Neural cell (in vitro differentiated cells): ENCODE results near the gene PIKFYVE. TPM values are rescaled to one million over a fixed set of nuclear protein-coding genes. Genes with fewer than 3 reads are reported as not detected.

Experiments used
- H2AFZ ChIP-seq: fragments of 200-600, 300-800 bp; sonication (generic), shearing (Covaris generic); 2 replicates; pipeline ENCODE4 v1.6.0; 2014; ENCODE audit warnings: low read depth, mild to moderate bottlenecking, antibody characterized with exemption, low read length, moderate library complexity
- H3F3A ChIP-seq: fragments of 200-600 bp; shearing (Covaris generic); 2 replicates; pipeline ENCODE4 v1.6.1; 2016; ENCODE audit warnings: mild to moderate bottlenecking, moderate library complexity, mixed read lengths, antibody characterized with exemption, low read length; ENCODE audit not compliant: insufficient read depth, poor library complexity, severe bottlenecking
- H3K27ac ChIP-seq: fragments of 200-600, 300-800 bp; sonication (generic), shearing (Covaris generic); 2 replicates; pipeline ENCODE4 v1.5.1; 2014; ENCODE audit warnings: mild to moderate bottlenecking, low read length, moderate library complexity
- H3K27me3 ChIP-seq: fragments of 300-800, 200-600 bp; sonication (generic), shearing (Covaris generic); 2 replicates; pipeline ENCODE4 v1.6.0; 2014; ENCODE audit warnings: mild to moderate bottlenecking, low read depth, low read length, moderate library complexity; ENCODE audit not compliant: insufficient read depth
- H3K36me3 ChIP-seq: fragments of 300-800, 200-600 bp; sonication (generic), shearing (Covaris generic); 2 replicates; pipeline ENCODE4 v1.5.1; 2014; ENCODE audit warnings: mild to moderate bottlenecking, antibody characterized with exemption, low read length, moderate library complexity; ENCODE audit not compliant: insufficient read depth
- H3K4me2 ChIP-seq: fragments of 300-800, 200-600 bp; sonication (generic), shearing (Covaris generic); 2 replicates; pipeline ENCODE4 v1.6.0; 2014; ENCODE audit warnings: mild to moderate bottlenecking, low read length
- H3K4me3 ChIP-seq: fragments of 300-800, 200-600 bp; sonication (generic), shearing (Covaris generic); 2 replicates; pipeline ENCODE4 v1.5.1; 2014; ENCODE audit warnings: mild to moderate bottlenecking, low read length, moderate library complexity
- H3K79me2 ChIP-seq: fragments of 200-600 bp; shearing (Covaris generic); replicated peaks from 2 replicates; pipeline ENCODE4 v1.6.0; 2014; ENCODE audit warnings: mild to moderate bottlenecking, low read length, moderate library complexity; ENCODE audit not compliant: insufficient read depth
- H3K9ac ChIP-seq: fragments of 300-800, 200-600 bp; sonication (generic), shearing (Covaris generic); 2 replicates; pipeline ENCODE4 v1.6.1; 2016; ENCODE audit warnings: mild to moderate bottlenecking, low read length, mixed read lengths
- H3K9me2 ChIP-seq: fragments of 200-600 bp; shearing (Covaris generic); 2 replicates; pipeline ENCODE4 v1.6.1; 2016; ENCODE audit warnings: mild to moderate bottlenecking, low read length, mixed read lengths; ENCODE audit not compliant: insufficient read depth
- H3K9me3 ChIP-seq: fragments of 200-600, 300-800 bp; sonication (generic), shearing (Covaris generic); 2 replicates; pipeline ENCODE4 v1.6.1; 2016; ENCODE audit warnings: mild to moderate bottlenecking, mixed run types, low read length, moderate library complexity, mixed read lengths
- H4K20me1 ChIP-seq: fragments of 200-600 bp; shearing (Covaris generic); 2 replicates; pipeline ENCODE4 v1.6.1; 2016; ENCODE audit warnings: mild to moderate bottlenecking, mixed run types; ENCODE audit not compliant: insufficient read depth
- CTCF ChIP-seq: fragments of 450-650 bp; IDR thresholded peaks from 2 replicates; pipeline ENCODE4 v1.5.1; 2014; ENCODE audit warnings: antibody characterized with exemption, mild to moderate bottlenecking, moderate library complexity; ENCODE audit not compliant: poor library complexity, severe bottlenecking
- EP300 ChIP-seq: fragments of 450-650 bp; conservative IDR thresholded peaks from 2 replicates; pipeline ENCODE4 v1.6.1; 2014; ENCODE audit warnings: antibody characterized with exemption, mild to moderate bottlenecking, moderate library complexity; ENCODE audit not compliant: poor library complexity, severe bottlenecking
- EZH2 ChIP-seq: fragments of 200-600, 300-800 bp; shearing (Covaris generic), sonication (generic); IDR thresholded peaks from 2 replicates; pipeline ENCODE4 v1.6.1; 2014; ENCODE audit warnings: antibody characterized with exemption, low read length, borderline replicate concordance, mild to moderate bottlenecking; ENCODE audit not compliant: insufficient read depth, poor library complexity, severe bottlenecking
- MXI1 ChIP-seq: fragments of 450-650 bp; conservative IDR thresholded peaks from 2 replicates; pipeline ENCODE4 v1.6.1; 2014; ENCODE audit warnings: antibody characterized with exemption, mild to moderate bottlenecking; ENCODE audit not compliant: poor library complexity, severe bottlenecking
- POLR2AphosphoS5 ChIP-seq: IDR thresholded peaks from 2 replicates; pipeline ENCODE4 v1.6.1; 2012
- RAD21 ChIP-seq: fragments of 450-650 bp; conservative IDR thresholded peaks from 2 replicates; pipeline ENCODE4 v1.6.1; 2014; ENCODE audit warnings: antibody characterized with exemption, mild to moderate bottlenecking, moderate library complexity
- REST ChIP-seq: IDR thresholded peaks from 2 replicates; pipeline ENCODE4 v1.6.1; 2012; ENCODE audit warnings: borderline replicate concordance
- SMC3 ChIP-seq: fragments of 450-650 bp; conservative IDR thresholded peaks from 2 replicates; pipeline ENCODE4 v1.6.1; 2014; ENCODE audit warnings: antibody characterized with exemption, mild to moderate bottlenecking, moderate library complexity; ENCODE audit not compliant: poor library complexity
- TAF1 ChIP-seq: IDR thresholded peaks from 2 replicates; pipeline ENCODE4 v1.6.1; 2012; ENCODE audit warnings: low read depth
- polyA plus RNA-seq: library from polyadenylated mRNA; depleted of rRNA; stranded (reverse); fragments of >200 nt; gene quantifications from 2 replicates; pipeline ENCODE4 v1.2.3, GENCODE V29; 2014

Gene PIKFYVE
- polyA plus RNA-seq, 1 donor from 2014 or later: 27.1 TPM

- no peaks in the 10 kb centered on the region for H3K79me2 ChIP-seq
- H3K4me2 ChIP-seq: no peak overlapping the region
- no peaks in the 10 kb centered on the region for H3K36me3 ChIP-seq
- no peak overlapping the region for H3K27ac ChIP-seq
- no peaks in the 10 kb centered on the region for H3F3A ChIP-seq
- no peak for TF ChIP-seq EZH2
- TF ChIP-seq TAF1: no peak
- no peak for TF ChIP-seq SMC3
- H3K9me3 ChIP-seq: no peaks in the 10 kb centered on the region
- H3K27me3 ChIP-seq: no peaks in the 10 kb centered on the region
- no peak overlapping the region for H3K9ac ChIP-seq
- no peak overlapping the region for H2AFZ ChIP-seq
- H4K20me1 ChIP-seq: no peaks in the 10 kb centered on the region
- no peak overlapping the region for H3K4me3 ChIP-seq
- H3K9me2 ChIP-seq: no peaks in the 10 kb centered on the region
Measured at GRCh38 chr2:208318127-208318526, 52.1 kb downstream of the PIKFYVE start.

- Histone ChIP-seq H3K79me2 (no peaks in the 10 kb centered on the region), H3K4me2 (no peak overlapping the region), H3K36me3 (no peaks in the 10 kb centered on the region), H3K27ac (no peak overlapping the region), H3K9me2 (no peaks in the 10 kb centered on the region), H3K4me3 (no peak overlapping the region), H4K20me1 (no peaks in the 10 kb centered on the region), H3F3A (no peaks in the 10 kb centered on the region), H2AFZ (no peak overlapping the region), H3K9me3 (no peaks in the 10 kb centered on the region), H3K9ac (no peak overlapping the region), H3K27me3 (no peaks in the 10 kb centered on the region)
- no peak for TF ChIP-seq POLR2AphosphoS5
- no peak for TF ChIP-seq SMC3
- TF ChIP-seq MXI1: no peak
- no peak for TF ChIP-seq CTCF
- TF ChIP-seq RAD21: no peak
- no peak for TF ChIP-seq REST
- TF ChIP-seq EZH2: no peak
- no peak for TF ChIP-seq TAF1
- no peak for TF ChIP-seq EP300
Measured at GRCh38 chr2:208319391-208319790, 53.3 kb downstream of the PIKFYVE start.

GRCh38 chr2:208320686-208321085, 54.6 kb downstream of the PIKFYVE start:
- H4K20me1 ChIP-seq: no peaks in the 10 kb centered on the region
- H3F3A ChIP-seq: no peaks in the 10 kb centered on the region
- H3K9ac ChIP-seq: no peak overlapping the region
- H3K36me3 ChIP-seq: no peaks in the 10 kb centered on the region
- no peaks in the 10 kb centered on the region for H3K27me3 ChIP-seq
- no peaks in the 10 kb centered on the region for H3K9me2 ChIP-seq
- no peaks in the 10 kb centered on the region for H3K9me3 ChIP-seq
- no peak overlapping the region for H3K4me2 ChIP-seq
- no peak for TF ChIP-seq REST
- no peaks in the 10 kb centered on the region for H3K79me2 ChIP-seq
- no peak overlapping the region for H3K27ac ChIP-seq
- H3K4me3 ChIP-seq: no peak overlapping the region
- H2AFZ ChIP-seq: no peak overlapping the region
